Ammon's horn (tissue), 1 donor: ENCODE measurements around the gene H19.

Experiments used
- DNase-seq: peaks from one replicate; pipeline ENCODE4 v3.0.0-alpha.2; 2016; ENCODE audit warnings: low spot score

H19 gene

DNA sequence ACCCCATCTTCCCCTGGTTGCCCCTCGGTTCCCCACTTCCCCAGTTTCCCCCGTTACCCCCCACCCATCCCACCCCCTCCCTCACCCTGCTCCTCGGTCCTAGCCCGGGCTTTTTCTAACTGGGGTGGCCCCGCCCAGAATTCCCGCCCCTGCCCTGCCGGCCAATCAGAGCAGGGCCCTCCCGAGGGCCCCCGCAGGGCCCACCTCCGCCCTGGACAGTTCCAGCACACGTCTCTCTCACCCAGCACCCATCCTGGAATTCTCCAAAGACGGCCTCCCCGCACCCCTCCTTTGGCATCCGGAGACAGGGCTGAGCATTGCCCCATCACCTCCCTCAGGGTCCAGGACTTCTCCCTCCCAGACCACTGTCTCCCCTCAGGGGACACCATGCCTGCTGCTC is at the start of gene H19:
Gene H19, minus strand, starts transcription at position 88 of the 400 bp plus-strand sequence.
- DNase-seq, result no peak

DNA sequence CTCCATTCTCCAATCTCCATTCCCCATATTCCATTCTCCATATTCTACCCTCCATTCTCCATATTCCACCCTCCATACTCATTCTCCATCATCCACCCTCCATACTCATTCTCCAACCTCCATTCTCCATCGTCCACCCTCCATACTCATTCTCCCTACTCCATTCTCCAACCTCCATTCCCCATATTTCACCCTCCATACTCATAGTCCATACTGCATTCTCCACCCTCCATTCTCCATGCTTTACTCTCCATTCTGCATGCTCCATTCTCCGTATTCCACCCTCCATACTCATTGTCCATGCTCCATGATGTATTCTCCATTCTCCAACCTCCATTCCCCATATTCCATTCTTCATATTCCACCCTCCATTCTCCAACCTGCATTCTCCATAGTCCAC is 44.3 kb upstream of the H19 start:
- DNase-seq, result no peak

DNA sequence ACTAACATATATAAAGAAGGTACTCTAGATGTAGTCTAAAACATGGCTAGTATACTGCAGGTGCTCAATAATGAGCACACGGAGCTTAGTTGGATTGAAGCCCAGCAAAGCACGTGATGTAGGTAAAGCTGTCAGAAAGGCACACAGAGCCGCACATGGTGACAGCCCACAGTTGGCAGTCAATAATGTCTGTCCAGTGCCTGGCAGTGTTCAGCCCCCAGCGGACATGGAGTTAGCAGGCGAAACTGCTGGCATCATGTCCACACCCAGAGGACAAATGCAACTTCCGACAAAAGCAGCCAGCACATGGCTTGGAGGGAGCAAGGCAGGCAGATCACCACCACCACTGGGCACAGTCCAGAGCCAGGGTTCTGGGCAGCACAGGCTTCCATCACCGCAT is 43.5 kb upstream of the H19 start:
- DNase-seq, result no peak

DNA sequence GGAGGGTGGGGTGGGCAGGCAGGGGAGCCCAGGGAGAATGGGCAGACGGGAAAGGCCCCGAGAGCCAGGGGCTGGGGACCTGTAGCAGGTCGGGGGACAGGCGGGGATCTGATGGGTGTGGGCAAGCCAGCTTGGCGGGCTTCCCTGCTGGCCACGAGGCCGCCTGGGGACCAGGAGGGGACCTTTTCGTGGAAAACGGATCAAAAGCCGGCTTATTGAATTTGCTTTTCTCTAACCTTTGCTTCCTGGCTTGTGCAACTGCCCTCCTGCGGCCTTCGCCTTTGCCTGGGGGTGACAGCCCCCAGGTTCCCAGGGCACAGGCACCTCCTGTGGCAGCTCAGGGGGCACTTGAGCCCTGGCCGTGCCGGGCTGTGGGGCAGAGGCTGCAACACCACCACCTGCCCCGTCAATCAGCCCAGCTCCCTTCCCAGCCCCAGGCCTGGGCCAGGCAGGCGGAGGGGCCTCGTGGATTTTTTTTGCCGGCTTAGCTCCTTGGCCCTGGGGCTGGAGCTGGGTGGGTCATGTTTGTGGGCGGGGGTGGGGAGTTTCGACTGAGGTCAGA is 41.6 kb upstream of the H19 start:
- no peak for DNase-seq

DNA sequence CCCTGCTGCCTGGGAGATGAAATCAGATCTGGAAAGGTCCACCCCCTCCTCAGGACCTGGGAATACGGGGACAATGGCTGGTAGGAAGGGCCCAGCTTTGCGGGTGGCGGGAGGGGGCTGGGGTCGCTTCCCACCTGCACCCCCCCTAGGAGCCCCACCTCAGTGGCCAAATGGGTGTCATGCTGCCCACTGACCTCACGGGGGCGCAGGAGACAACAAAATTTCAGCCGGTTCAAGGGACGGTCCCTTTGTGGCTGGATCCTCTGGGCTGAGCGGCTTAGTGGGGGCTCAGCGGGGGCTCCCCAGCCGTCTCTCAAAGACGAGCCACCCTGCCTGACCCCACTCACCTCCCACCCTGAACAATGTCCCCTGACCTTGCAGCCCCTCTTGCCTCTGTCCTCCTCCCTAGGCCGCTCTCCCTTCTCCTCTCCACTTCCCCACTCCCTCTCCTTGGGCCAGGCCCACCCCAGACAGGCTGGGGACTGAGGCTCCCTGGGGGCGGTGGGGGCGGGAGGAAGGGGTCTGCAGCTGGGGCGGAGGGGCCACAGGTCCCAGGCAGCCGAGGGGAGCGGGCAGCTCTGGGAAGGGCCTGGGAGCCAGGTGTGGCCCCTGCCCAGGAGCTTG is 39.3 kb upstream of the H19 start:
- no peak for DNase-seq

DNA sequence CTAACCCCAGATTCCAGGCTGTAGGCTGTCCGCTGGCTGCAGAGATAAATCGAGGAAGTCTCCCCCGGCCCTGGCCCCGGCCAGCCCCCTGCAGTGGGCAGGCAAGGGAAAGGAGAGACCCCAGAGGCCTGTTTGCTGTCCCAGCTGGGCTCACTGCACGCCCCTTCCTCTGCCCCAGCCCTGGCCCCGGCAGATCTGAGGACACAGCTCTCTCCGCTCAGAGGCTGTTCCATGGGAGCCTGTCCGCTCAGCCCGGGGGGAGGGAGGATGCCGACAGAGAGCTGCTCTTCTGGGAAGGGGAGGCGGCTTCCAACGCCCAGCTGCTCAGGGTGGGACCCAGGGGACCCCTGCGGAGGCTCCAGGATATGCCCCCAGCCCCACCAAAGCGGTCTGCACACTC is 37.7 kb upstream of the H19 start:
- no peak for DNase-seq

DNA sequence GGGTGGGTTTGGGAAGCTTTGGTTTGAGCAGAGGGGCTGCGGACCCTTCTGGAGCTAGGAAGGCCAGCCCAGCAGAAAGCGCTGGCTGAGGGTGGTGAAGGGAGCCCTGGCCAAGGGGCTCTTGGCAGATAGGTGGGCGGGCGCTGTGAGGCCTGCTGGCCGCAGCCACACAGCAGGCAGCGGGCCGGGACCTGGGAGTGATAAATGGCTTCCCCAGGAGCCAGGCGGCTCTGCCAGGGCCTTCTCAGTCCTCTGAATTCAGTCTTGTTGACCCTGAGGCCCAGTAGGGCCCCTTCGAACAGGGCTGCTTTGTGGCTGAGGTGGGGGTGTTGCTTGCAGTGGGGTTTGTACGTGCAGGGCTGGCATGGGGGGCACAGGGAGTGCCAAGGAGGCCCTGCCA is 33.4 kb upstream of the H19 start:
- DNase-seq, result no peak

DNA sequence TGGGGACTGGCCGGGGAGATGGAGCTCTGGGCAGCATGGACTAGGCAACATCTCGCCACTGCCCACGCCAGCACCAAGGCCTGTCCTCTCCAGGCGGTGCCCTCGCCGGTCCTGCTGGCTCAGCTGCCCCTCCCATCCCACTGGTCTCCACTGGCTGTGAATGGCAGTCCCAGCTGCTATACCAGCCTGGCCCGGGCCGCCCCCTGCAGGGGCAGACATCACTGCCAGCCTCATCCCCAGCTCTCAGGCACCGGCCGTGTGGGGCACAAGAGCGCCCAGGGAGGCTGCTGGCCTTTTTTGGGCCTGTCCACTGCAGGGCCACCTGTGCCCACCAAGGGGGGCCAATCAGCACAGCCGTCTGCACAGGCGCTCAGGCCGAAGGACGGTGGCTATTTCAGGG is 30.1 kb upstream of the H19 start:
- DNase-seq, result no peak

DNA sequence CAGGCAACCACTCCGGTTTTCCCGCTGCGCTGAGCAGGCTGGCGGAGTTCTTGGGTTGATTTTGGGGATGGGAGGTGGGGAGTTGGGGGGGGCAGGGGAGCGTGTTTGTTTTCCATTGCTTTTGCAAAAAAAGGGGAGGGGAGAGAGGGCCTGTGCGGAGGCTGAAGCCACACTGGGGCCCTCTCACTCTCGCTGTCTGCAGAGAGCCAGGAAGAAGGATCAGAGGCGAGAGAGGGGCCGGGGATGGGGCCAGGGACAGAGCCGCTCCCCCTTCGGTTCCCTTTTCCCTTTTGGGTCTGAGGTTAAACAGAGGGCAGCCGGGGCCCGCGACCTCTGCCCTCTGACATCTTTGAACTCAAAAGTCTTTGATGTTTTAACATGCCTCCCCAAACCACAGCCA is 17.4 kb upstream of the H19 start:
- no peak for DNase-seq

DNA sequence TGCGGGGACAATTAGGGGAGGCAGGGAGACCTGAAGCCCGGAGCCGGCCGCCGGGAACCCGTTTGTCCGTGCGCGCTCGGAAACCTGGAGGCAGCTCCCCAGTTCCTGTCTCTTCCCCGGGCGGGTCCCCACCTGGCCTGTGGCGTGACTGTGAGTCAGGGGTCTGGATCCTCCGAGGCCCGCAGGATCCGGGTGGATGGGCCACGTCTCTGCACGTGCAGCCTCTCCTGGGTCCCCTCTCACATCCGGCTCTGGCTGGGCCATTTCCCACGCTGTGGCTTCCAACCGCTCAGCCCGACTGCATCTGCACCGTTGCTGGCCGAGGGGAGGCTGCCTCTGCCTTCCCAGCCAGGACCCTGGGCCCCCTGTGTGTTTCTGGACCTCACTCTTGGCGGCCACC is 14.8 kb upstream of the H19 start:
- no peak for DNase-seq

DNA sequence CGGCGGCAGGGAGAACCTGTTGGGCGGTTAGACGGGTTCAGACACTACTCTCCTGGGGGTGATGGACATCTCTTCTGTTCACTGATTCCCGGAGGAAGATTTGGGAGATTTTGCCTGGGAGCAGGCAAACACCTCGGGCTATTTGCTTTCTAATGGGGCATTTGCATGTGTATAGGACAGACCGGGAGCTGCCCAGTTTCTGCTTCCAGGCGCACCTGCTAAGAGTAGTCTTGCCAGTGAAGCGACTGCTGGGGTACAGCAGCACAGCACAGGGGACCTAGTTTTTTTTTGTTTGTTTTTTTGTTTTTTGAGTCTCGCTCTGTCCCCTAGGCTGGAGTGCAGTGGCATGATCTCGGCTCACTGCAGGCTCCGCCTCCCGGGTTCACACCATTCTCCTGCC is 6.8 kb upstream of the H19 start:
- DNase-seq, result no peak

DNA sequence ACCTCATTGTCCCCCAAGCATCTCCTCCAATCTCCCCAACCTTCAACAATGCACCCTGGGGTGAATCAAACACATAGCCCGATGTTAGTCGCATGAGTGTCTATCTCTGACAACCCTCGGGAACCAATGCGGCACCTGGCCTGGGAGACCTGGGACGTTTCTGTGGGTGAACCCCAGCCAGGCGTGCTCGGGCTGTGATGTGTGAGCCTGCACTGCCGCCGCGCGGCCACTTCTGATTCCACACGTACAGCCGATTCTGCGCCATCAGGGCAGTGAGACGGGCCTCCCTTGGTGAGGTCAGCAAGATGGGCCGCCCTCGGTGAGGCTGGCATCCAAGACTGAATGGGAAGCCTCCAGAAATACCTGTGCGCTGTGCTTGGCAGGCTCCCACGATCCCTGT is 5.2 kb upstream of the H19 start:
- DNase-seq, result no peak

DNA sequence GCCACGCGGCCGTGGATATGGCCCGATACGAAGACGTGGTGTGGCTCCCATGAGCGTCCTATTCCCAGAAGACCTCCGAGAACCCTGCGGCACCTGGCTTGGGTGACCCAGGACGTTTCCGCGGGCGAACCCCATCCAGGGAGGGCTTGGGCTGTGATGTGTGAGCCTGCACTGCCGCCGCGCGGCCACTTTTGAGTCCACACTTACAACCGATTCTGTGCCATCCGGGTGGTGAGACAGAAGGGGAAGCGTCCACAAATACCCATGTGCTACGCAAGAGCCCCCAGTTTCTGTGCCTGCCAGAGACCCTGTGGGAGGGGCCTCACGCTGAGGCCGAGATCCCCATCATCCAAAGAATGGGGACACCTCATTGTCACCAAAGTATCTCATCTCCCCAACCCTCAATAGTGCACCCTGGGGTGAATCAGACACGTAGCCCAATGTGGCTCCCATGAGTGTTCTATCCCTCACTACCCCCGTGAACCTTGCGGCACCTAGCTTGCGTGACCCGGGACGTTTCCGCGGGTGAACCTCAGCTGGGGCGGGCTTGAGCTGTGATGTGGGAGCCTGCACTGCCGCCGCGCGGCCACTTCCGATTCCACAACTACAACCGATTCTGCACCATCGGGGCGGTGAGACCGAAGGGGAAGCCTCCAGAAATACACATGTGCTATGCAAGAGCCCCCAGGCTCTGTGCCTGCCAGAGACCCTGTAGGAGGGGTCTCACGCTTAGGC is 4.6 kb upstream of the H19 start:
- no peak for DNase-seq

DNA sequence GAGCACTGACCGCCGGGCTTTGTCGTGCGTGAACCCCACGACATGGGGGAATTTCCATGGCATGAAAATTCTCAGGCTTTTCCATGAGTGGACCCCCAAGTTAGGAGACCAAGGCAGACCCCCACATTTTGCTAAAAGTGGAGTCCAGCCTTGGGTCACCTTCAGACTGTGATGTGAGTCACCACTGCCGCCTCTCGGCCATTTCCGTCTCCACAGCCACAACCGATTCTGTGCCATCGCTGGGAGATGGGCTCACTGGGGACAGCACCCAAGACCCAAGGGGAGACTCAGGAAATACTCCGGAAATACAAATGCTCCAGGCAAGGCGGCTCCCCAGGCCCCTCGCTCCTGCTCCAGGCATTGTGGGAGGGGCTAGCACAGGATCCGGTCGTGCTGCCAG is 1.2 kb upstream of the H19 start:
- no peak for DNase-seq

DNA sequence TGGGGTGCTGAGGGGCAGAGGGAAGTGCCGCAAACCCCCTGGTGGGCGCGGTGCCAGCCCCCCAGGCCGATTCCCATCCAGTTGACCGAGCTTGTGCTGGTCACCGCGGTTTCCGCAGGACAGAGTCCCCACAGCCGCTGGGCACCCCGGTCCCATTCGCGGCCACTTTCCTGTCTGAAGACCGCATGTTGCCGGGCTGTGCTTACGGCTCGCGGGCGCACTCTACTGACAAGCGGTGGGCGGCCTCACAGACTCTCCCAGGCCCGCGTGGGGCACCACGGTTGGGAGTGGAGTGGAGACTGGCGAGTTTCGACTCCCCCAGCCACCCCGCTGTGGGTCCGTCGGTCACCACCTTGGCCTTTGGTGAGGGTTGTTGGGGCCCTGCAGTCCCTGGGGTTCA is 648 bp upstream of the H19 start:
- DNase-seq, result no peak

DNA sequence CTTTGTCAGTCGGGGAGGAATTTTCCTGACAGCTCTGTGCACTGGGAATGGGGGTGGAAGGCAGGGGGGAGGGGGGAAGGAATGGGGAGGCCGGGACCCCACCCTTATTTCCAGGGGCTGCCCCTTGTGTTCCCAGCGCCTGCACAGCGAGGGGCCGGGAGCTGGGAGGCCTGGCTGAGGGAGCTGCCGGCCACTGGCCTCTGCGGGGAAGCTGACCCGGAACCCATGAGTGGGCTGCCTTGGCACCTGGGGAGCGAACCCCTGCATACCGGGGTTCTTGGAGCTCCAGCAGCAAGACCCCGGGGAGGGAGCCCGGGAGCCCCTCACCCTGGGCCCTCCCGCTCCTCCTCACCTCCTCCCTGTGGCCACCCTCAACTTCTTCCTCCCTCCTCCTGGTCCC is 3.5 kb downstream of the H19 start:
- DNase-seq, result no peak

DNA sequence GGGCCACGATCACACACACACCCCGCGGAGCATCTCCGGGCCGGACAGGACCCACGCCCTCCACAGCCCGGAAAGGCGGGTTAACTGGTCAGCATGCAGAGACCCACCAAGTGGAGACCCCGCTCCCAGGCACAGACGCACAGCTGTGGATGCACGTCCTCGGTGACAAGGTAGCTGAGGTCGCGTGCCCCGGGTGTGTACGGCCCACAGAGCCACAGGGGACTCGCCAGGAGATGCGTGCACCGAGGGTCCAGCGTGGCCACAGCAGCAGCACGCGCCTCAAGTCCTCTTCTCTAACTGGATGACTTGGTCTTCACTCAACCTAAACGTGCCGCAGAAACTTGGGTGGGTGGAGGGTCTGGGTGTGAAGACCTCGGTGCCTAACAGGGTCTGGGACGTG is 5.5 kb downstream of the H19 start:
- no peak for DNase-seq

DNA sequence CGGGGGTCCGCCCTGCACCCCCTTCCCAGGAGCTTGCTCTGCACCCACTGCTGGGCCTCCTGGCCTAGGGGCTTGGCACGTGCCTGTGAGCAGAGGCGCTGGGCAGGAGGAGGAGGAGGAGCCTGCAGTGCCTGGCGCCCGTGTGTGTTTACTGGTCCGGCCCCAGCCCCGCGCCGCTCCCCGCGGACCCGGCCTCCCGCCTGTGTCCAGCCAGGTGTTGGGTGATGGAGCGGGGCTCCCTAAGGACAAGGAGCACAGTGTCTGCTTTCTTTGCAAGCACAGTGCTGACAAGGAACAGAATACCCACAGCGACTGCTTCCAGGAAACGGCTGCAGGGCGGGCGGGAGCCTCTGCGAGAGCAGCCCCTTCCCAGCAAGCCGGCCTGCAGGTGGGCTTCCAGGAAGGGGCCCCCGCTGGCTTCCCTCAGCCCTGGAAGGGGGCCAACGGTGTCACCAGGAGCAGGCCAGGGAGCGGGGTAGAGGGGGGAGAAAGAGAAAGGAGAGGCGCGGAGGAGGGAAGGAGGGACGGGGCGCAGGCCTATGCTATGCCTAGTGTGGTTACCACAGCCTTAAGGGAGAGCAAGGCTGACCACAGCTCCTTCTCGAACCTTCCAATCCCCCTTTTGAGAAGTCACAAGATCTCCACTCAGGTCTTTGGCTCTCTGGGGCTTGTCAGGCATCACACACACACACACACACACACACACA is 6.6 kb downstream of the H19 start:
- no peak for DNase-seq

DNA sequence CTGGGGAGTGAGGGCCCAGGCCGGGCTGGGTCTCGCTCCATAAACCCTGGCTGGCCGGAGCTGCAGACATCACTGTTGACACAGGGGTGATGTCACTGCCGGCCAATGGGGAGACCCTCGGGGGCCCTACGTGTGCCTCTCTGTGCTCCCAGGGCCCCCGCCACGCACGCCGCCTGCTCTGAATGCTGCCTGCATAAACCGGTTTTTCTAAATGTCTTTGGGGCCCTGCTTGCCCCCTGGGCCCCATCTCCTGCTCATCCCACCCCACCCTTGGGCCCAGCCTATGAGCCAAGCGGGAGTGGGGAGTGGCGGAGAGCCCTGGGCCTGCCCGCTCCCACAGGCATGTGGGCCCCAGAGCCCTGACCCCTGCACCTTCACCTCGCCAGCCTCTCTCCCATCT is 7.7 kb downstream of the H19 start:
- DNase-seq, result no peak

DNA sequence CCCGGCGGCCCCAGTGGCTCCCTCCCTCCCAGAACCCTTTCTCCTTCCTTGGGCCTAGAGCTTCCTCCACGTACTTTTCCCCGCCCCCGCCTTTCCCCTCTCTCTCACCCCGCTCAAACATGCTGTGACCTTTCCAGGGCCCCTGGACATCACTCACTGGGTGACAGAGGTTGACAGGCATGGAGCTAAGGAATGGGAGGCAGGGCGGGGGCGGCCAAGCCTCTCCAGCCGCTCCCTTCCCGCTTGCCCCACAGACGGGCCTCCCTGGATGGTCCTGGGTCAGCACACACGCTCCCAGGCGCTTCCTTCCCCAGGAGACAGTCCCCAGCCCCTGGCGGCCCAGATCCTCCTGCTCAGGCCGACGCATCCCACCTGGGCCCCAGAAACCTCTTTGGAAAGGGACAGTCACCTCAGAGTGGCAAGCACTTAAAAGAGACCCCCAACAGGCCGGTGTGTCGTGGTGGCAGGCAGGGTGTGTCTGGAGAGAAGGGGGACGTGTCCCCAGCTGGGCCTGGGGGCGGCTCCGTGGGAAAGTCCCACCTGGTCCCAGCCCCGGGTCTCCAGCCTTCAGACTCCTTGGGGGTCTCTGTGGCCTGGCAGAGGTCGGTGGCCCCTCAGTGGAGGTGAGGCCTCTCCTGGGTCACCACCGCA is 8.8 kb downstream of the H19 start:
- no peak for DNase-seq

DNA sequence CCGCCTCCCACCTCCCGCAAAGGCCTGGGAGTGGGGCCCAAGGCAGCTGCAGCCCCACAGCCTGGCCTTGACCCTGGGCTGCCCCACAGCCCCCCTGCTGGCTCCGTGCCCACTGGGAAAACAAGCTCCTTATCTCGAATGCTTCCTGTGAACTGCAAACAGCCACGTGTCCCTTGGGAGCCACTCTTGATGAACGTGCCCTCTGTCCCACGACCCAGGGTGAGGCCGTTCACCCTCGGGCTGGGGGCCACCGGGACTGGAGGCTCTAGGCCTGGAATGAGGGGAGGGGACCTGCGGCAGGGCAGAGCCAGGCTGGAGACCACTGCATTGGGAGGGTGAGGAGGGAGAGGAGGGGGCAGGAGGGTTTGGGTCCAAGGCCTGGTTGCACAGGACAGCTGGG is 9.5 kb downstream of the H19 start:
- no peak for DNase-seq

DNA sequence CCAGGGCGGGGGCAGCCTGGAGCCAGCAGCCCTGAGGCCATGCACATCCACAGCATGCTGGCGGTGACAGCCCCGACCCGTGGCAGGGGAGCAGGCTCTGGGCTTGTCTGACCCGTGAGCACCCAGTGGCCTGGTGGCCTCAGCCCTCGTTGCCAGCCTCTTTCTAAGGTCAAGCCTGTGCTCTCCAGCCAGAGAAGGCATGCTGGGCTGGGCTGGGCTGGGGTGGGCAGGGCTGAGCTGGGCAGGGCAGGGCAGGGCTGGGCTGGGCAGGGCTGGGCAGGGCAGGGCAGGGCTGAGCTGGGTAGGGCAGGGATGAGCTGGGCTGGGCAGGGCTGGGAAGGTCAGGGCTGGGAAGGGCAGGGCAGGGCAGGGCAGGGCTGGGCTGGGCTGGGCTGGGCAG is 10.6 kb downstream of the H19 start:
- DNase-seq, result no peak

DNA sequence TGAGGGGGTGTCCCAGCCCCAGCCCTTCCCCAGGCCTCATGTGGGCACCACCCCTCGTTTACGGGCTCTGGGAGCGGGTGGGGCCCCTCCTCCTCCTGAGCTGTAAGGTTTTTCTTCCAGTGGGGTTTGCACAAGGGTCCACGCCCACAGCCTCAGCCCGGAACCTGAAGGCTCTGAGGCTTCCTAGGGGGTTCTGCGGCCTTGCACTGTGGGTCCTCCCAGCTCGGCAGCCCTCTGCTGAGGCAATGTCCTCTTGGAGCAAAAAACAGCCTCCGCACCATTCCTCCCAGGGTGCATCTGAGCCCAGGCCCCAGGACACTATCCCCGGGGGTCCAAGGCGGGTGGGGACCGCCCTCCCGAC is 14.1 kb downstream of the H19 start:
- no peak for DNase-seq
